GM23338 (cell line): ENCODE data around the gene EXPH5. TPM values are rescaled to one million over a fixed set of nuclear protein-coding genes. Genes with fewer than 3 reads are reported as not detected.

ENCODE experiments used
- ATAC-seq: fragments of 200-7000 bp; cut with Tn5 transposase; 3 replicates; pipeline ENCODE4 v1.9.1; 2020
- DNase-seq: peaks from one replicate; pipeline ENCODE4 v3.0.0-alpha.2; 2015; ENCODE audit warnings: low spot score
- H2AFZ ChIP-seq: fragments of 200-600 bp; sonication (generic); 2 replicates; pipeline ENCODE4 v1.8.0; 2016; ENCODE audit warnings: antibody characterized with exemption, mild to moderate bottlenecking, moderate library complexity
- H3F3A ChIP-seq: fragments of 200-600 bp; sonication (generic); replicated peaks from 2 replicates; pipeline ENCODE4 v1.8.0; 2017; ENCODE audit warnings: antibody characterized with exemption, mixed run types, low read depth
- H3K27ac ChIP-seq: fragments of 200-600 bp; sonication (generic); 2 replicates; pipeline ENCODE4 v1.6.1; 2016; ENCODE audit warnings: low read depth
- H3K27me3 ChIP-seq: fragments of 200-600 bp; sonication (generic); 2 replicates; pipeline ENCODE4 v1.8.0; 2016; ENCODE audit warnings: mild to moderate bottlenecking, mixed run types, moderate library complexity; ENCODE audit not compliant: insufficient read depth
- H3K36me3 ChIP-seq: fragments of 200-600 bp; sonication (generic); 2 replicates; pipeline ENCODE4 v1.8.0; 2016; ENCODE audit warnings: mild to moderate bottlenecking; ENCODE audit not compliant: insufficient read depth
- H3K4me1 ChIP-seq: fragments of 200-600 bp; sonication (generic); 2 replicates; pipeline ENCODE4 v1.8.0; 2016; ENCODE audit warnings: mild to moderate bottlenecking, moderate library complexity; ENCODE audit not compliant: insufficient read depth
- H3K4me2 ChIP-seq: fragments of 200-600 bp; sonication (generic); 2 replicates; pipeline ENCODE4 v1.7.1; 2017; ENCODE audit warnings: mixed run types
- H3K4me3 ChIP-seq: fragments of 200-600 bp; sonication (generic); 2 replicates; pipeline ENCODE4 v1.6.1; 2016; ENCODE audit warnings: mixed run types
- H3K79me2 ChIP-seq: fragments of 200-600 bp; sonication (generic); replicated peaks from 2 replicates; pipeline ENCODE4 v1.8.0; 2017; ENCODE audit warnings: mild to moderate bottlenecking; ENCODE audit not compliant: insufficient read depth
- H3K9me2 ChIP-seq: fragments of 200-600 bp; sonication (generic); 2 replicates; pipeline ENCODE4 v1.8.0; 2017; ENCODE audit not compliant: insufficient read depth
- H4K20me1 ChIP-seq: fragments of 200-600 bp; sonication (generic); replicated peaks from 2 replicates; pipeline ENCODE4 v1.8.0; 2017; ENCODE audit warnings: mild to moderate bottlenecking; ENCODE audit not compliant: insufficient read depth
- H3K27ac Mint-ChIP-seq: 2 replicates; pipeline ENCODE4 v1.8.0; 2020; ENCODE audit warnings: inconsistent platforms, mild to moderate bottlenecking, moderate library complexity, mixed read lengths
- H3K27me3 Mint-ChIP-seq: 3 replicates; pipeline ENCODE4 v1.8.0; 2022; ENCODE audit warnings: low read depth, mild to moderate bottlenecking, moderate library complexity, mixed read lengths, inconsistent platforms; ENCODE audit not compliant: insufficient read depth, poor library complexity
- H3K36me3 Mint-ChIP-seq: 3 replicates; pipeline ENCODE4 v1.8.0; 2021; ENCODE audit warnings: low read depth, mild to moderate bottlenecking, inconsistent platforms, moderate library complexity, mixed read lengths
- H3K4me1 Mint-ChIP-seq: 3 replicates; pipeline ENCODE4 v1.8.0; 2020; ENCODE audit warnings: mild to moderate bottlenecking, inconsistent platforms, mixed read lengths
- H3K4me3 Mint-ChIP-seq: 3 replicates; pipeline ENCODE4 v1.8.0; 2021; ENCODE audit warnings: moderate library complexity, mild to moderate bottlenecking, inconsistent platforms, mixed read lengths
- H3K9me3 Mint-ChIP-seq: 3 replicates; pipeline ENCODE4 v1.8.0; 2020; ENCODE audit warnings: moderate library complexity, mild to moderate bottlenecking, inconsistent platforms, mixed read lengths
- CREB1 ChIP-seq: fragments of 250-450 bp; sonication (Bioruptor Pico); IDR thresholded peaks from 2 replicates; pipeline ENCODE4 v1.5.0; 2020; ENCODE audit warnings: low read depth, mild to moderate bottlenecking, moderate library complexity
- EZH2 ChIP-seq: fragments of 200-600 bp; sonication (generic); IDR thresholded peaks from one replicate; pipeline ENCODE4 v1.8.0; 2017; ENCODE audit warnings: antibody characterized with exemption, mild to moderate bottlenecking, low read depth; ENCODE audit not compliant: unreplicated experiment
- JUNB ChIP-seq: IDR thresholded peaks from one replicate; pipeline ENCODE4 v1.6.1; 2016; ENCODE audit warnings: antibody characterized with exemption; ENCODE audit not compliant: unreplicated experiment
- POLR2AphosphoS5 ChIP-seq: IDR thresholded peaks from 2 replicates; pipeline ENCODE4 v1.6.1; 2016; ENCODE audit warnings: antibody characterized with exemption, low read depth
- STAT1 ChIP-seq: IDR thresholded peaks from one replicate; pipeline ENCODE4 v1.6.1; 2016; ENCODE audit warnings: antibody characterized with exemption; ENCODE audit not compliant: unreplicated experiment
- polyA plus RNA-seq: library from polyadenylated mRNA; unstranded; fragments of >200 nt; fragmentation: Nextera tagmentation; extraction: Ambion mirVana; gene quantifications from 2 replicates; pipeline ENCODE4 v1.2.1, GENCODE V29; 2016
- total RNA-seq: library from RNA; depleted of rRNA; stranded (reverse); fragments of >200 nt; shearing (Covaris generic); gene quantifications from 2 replicates; pipeline ENCODE4 v1.2.3, GENCODE V29; 2014
- TF ChIP-seq, protein P1 (sequence below), 2 experiments: fragments of 200-600 bp in 1 of 2; sonication (generic) in 1 of 2; conservative IDR thresholded peaks; 2 replicates each; pipeline versions ENCODE4 v1.5.1 to v1.6.1; 2016 to 2017; ENCODE audit warnings: antibody characterized with exemption in 2 of 2, low read depth in 2 of 2, mild to moderate bottlenecking in 2 of 2, moderate library complexity in 1 of 2
- TF ChIP-seq, protein P2 (sequence below): IDR thresholded peaks from one replicate; pipeline ENCODE4 v1.6.1; 2018; ENCODE audit warnings: antibody characterized with exemption; ENCODE audit not compliant: unreplicated experiment

EXPH5 gene
- total and polyA plus RNA-seq, 2 experiments from 2014 or later: 3.6 to 12.6 TPM

DNA sequence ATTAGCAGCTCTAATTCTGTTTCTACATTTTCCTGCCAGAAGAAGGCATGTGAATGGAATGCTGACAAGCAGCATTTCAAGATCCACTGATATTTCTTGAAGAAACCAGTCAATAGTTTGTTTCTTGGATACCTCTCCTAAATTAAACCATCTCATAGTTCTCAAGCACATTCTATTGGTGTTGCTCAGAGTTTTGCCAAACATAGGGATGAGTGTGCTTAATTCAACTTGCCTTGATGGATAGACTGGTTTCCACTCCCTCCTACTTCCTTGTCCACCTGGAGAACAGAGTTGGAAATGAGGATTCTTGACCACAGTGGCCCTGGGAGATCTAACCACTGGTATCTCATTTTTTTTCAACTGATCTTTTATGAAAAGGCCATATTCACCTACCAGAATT, 41.5 kb upstream of the EXPH5 start:
- no peaks in the 10 kb centered on the region for H3K27me3 ChIP-seq
- peaks cover 12% of the 10 kb centered on the region for H3K4me1 Mint-ChIP-seq
- no peak overlapping the region for H3K4me2 ChIP-seq
- no peak for TF ChIP-seq POLR2AphosphoS5
- TF ChIP-seq, protein P1, sequence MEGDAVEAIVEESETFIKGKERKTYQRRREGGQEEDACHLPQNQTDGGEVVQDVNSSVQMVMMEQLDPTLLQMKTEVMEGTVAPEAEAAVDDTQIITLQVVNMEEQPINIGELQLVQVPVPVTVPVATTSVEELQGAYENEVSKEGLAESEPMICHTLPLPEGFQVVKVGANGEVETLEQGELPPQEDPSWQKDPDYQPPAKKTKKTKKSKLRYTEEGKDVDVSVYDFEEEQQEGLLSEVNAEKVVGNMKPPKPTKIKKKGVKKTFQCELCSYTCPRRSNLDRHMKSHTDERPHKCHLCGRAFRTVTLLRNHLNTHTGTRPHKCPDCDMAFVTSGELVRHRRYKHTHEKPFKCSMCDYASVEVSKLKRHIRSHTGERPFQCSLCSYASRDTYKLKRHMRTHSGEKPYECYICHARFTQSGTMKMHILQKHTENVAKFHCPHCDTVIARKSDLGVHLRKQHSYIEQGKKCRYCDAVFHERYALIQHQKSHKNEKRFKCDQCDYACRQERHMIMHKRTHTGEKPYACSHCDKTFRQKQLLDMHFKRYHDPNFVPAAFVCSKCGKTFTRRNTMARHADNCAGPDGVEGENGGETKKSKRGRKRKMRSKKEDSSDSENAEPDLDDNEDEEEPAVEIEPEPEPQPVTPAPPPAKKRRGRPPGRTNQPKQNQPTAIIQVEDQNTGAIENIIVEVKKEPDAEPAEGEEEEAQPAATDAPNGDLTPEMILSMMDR (conservative IDR thresholded peaks at IDR 0.05; ENCODE audit: low read depth in 2 of 2): no peak
- peaks cover 10% of the 10 kb centered on the region for H3K4me1 ChIP-seq
- H3K27me3 Mint-ChIP-seq: no peaks in the 10 kb centered on the region
- H4K20me1 ChIP-seq: no peaks in the 10 kb centered on the region
- H3K4me3 ChIP-seq: no peak overlapping the region
- H3K79me2 ChIP-seq: no peaks in the 10 kb centered on the region
- no peaks in the 10 kb centered on the region for H3K36me3 ChIP-seq
- H3K27ac Mint-ChIP-seq: no peak overlapping the region
- no peaks in the 10 kb centered on the region for H3K36me3 Mint-ChIP-seq
- no peaks in the 10 kb centered on the region; the same call in 2 of the 3 replicates for H3K9me3 Mint-ChIP-seq
- no peaks in the 10 kb centered on the region for H3F3A ChIP-seq
- H3K4me3 Mint-ChIP-seq: no peak overlapping the region
- DNase-seq: no peak
- H3K9me2 ChIP-seq: no peaks in the 10 kb centered on the region
- ATAC-seq: no peak
- H2AFZ ChIP-seq: no peak overlapping the region
- H3K27ac ChIP-seq: no peak overlapping the region

DNA sequence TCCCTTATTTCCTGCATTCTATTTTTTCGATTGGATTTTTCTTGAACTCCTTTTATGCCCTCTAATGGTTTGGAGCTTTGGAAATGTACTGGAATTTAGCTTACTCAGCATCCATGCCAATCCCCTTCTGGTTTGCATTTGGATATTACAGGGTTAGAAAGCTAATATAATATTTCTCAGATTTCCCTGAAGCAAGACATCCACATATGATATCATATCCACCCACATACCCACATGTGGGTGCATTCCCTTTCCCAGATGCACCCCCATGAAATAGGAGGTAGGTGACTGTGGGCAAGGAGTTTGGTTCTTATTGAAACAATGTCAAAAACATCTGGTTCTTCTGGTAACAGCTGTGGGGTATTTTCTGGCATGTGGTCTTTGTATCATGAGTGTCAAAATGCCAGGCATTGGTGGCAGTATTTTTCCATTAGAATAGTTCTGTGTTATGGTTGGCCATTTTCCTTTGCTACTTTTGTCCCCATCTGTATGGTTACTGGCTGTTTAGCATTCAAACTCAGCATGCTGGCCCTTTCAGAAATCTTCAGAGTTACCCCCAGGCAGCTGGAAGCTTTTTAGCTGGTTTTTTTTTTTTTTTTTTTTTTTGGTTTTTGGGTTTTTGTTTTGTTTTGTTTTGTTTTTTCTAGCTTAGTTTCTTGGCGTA, 38.6 kb upstream of the EXPH5 start:
- no peaks in the 10 kb centered on the region for H3F3A ChIP-seq
- peaks cover 17% of the 10 kb centered on the region for H3K36me3 Mint-ChIP-seq
- H3K27ac Mint-ChIP-seq: no peak overlapping the region
- peaks cover 22% of the 10 kb centered on the region for H3K9me3 Mint-ChIP-seq
- H4K20me1 ChIP-seq: no peaks in the 10 kb centered on the region
- TF ChIP-seq EZH2 (no peak), STAT1 (no peak), POLR2AphosphoS5 (no peak), CREB1 (CRISPR knock-in tag) (no peak), JUNB (no peak)
- TF ChIP-seq, protein P2, sequence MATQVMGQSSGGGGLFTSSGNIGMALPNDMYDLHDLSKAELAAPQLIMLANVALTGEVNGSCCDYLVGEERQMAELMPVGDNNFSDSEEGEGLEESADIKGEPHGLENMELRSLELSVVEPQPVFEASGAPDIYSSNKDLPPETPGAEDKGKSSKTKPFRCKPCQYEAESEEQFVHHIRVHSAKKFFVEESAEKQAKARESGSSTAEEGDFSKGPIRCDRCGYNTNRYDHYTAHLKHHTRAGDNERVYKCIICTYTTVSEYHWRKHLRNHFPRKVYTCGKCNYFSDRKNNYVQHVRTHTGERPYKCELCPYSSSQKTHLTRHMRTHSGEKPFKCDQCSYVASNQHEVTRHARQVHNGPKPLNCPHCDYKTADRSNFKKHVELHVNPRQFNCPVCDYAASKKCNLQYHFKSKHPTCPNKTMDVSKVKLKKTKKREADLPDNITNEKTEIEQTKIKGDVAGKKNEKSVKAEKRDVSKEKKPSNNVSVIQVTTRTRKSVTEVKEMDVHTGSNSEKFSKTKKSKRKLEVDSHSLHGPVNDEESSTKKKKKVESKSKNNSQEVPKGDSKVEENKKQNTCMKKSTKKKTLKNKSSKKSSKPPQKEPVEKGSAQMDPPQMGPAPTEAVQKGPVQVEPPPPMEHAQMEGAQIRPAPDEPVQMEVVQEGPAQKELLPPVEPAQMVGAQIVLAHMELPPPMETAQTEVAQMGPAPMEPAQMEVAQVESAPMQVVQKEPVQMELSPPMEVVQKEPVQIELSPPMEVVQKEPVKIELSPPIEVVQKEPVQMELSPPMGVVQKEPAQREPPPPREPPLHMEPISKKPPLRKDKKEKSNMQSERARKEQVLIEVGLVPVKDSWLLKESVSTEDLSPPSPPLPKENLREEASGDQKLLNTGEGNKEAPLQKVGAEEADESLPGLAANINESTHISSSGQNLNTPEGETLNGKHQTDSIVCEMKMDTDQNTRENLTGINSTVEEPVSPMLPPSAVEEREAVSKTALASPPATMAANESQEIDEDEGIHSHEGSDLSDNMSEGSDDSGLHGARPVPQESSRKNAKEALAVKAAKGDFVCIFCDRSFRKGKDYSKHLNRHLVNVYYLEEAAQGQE: no peak
- H3K9me2 ChIP-seq: no peaks in the 10 kb centered on the region
- 0 out of 2 replicates have a peak overlapping the region, but pooled peaks have one; percentile 9 for H3K4me2 ChIP-seq
- no peak overlapping the region for H3K27ac ChIP-seq
- H3K27me3 ChIP-seq: no peaks in the 10 kb centered on the region
- peaks cover 12% of the 10 kb centered on the region for H3K4me1 Mint-ChIP-seq
- no peak for DNase-seq
- H3K79me2 ChIP-seq: no peaks in the 10 kb centered on the region
- peaks cover 10% of the 10 kb centered on the region for H3K4me1 ChIP-seq
- no peaks in the 10 kb centered on the region; the same call in 1 of the 2 replicates for H3K36me3 ChIP-seq
- peak; percentile 64 for ATAC-seq
- H3K27me3 Mint-ChIP-seq: no peaks in the 10 kb centered on the region
- peak overlapping the region; percentile 75 for H2AFZ ChIP-seq
- no peak overlapping the region for H3K4me3 ChIP-seq
- no peak overlapping the region for H3K4me3 Mint-ChIP-seq
